IMR-90 (cell line): ENCODE results near the gene ADAM12. TPM values are rescaled to one million over a fixed set of nuclear protein-coding genes. Genes with fewer than 3 reads are reported as not detected.

Source experiments
- ATAC-seq: fragments of 200-7000 bp; cut with Tn5 transposase; 2 replicates; pipeline ENCODE4 v1.9.1; 2020; ENCODE audit warnings: low read depth, mild to moderate bottlenecking, moderate library complexity
- BruUV-seq: library from RNA; stranded (reverse); fragments of 400-500 nt; replicated peaks from 2 replicates; lab custom pipeline; 2021; lab: Mats Ljungman, UMichigan
- CTCF ChIA-PET: fragments of 300-600 bp; formaldehyde crosslinking; extraction: SDS; loops from one replicate; lab custom pipeline; 2021; ENCODE audit warnings: antibody characterized with exemption; lab: Yijun Ruan, JAX
- POLR2A ChIA-PET: fragments of 300-600 bp; sonication (Branson Sonifier 250); formaldehyde crosslinking; loops from one replicate; lab custom pipeline; 2022; ENCODE audit warnings: antibody characterized with exemption; ENCODE audit not compliant: unreplicated experiment; lab: Charles Lee
- DNase-seq: peaks from one replicate; pipeline ENCODE4 v3.0.0; 2013
- H2AFZ ChIP-seq: replicated peaks from 2 replicates; pipeline ENCODE3; 2013; ENCODE audit warnings: low read length, mild to moderate bottlenecking; ENCODE audit not compliant: poor library complexity
- H2AK5ac ChIP-seq: 2 replicates; pipeline ENCODE4 v1.6.1; 2013; ENCODE audit warnings: low read depth, low read length, inconsistent platforms
- H2AK9ac ChIP-seq: replicated peaks from 2 replicates; pipeline ENCODE3; 2013; ENCODE audit warnings: mild to moderate bottlenecking, low read depth, low read length, moderate library complexity; ENCODE audit not compliant: poor library complexity
- H2BK120ac ChIP-seq: 2 replicates; pipeline ENCODE4 v1.6.1; 2013; ENCODE audit warnings: low read depth, low read length, inconsistent platforms
- H2BK15ac ChIP-seq: 3 replicates; pipeline ENCODE4 v1.6.1; 2013; ENCODE audit warnings: low read depth, low read length, inconsistent platforms
- H2BK20ac ChIP-seq: 2 replicates; pipeline ENCODE4 v1.6.1; 2013; ENCODE audit warnings: low read depth, mild to moderate bottlenecking, inconsistent platforms, low read length, moderate library complexity
- H2BK5ac ChIP-seq: 2 replicates; pipeline ENCODE4 v1.6.1; 2013; ENCODE audit warnings: mild to moderate bottlenecking, low read depth, low read length, inconsistent platforms; ENCODE audit not compliant: poor library complexity, severe bottlenecking
- H3K14ac ChIP-seq: replicated peaks from 2 replicates; pipeline ENCODE4 v1.6.1; 2013; ENCODE audit warnings: low read depth, low read length, inconsistent platforms
- H3K18ac ChIP-seq: 2 replicates; pipeline ENCODE4 v1.6.1; 2013; ENCODE audit warnings: low read depth, low read length, control low read depth
- H3K23ac ChIP-seq: 2 replicates; pipeline ENCODE4 v1.6.1; 2013; ENCODE audit warnings: low read depth, low read length, inconsistent platforms
- H3K27ac ChIP-seq: 2 replicates; pipeline ENCODE4 v1.5.1; 2013; ENCODE audit warnings: mild to moderate bottlenecking, control low read depth, low read length; ENCODE audit not compliant: insufficient read depth
- H3K27me3 ChIP-seq: 2 replicates; pipeline ENCODE4 v1.6.1; 2013; ENCODE audit warnings: low read length; ENCODE audit not compliant: control insufficient read depth, insufficient read depth
- H3K36me3 ChIP-seq: 2 replicates; pipeline ENCODE4 v1.6.1; 2013; ENCODE audit warnings: low read length, mixed read lengths; ENCODE audit not compliant: control insufficient read depth, insufficient read depth
- H3K4ac ChIP-seq: 2 replicates; pipeline ENCODE4 v1.6.1; 2013; ENCODE audit warnings: low read depth, low read length, inconsistent platforms
- H3K4me1 ChIP-seq: 2 replicates; pipeline ENCODE4 v1.6.1; 2013; ENCODE audit warnings: low read length, mixed read lengths; ENCODE audit not compliant: control insufficient read depth, insufficient read depth
- H3K4me2 ChIP-seq: 2 replicates; pipeline ENCODE4 v1.6.1; 2013; ENCODE audit warnings: low read depth, mild to moderate bottlenecking, control low read depth, low read length, moderate library complexity
- H3K4me3 ChIP-seq: 2 replicates; pipeline ENCODE4 v1.5.1; 2013; ENCODE audit warnings: low read depth, mild to moderate bottlenecking, control low read depth, low read length, moderate library complexity; ENCODE audit not compliant: insufficient read depth
- H3K56ac ChIP-seq: 2 replicates; pipeline ENCODE4 v1.6.1; 2013; ENCODE audit warnings: low read length, inconsistent platforms; ENCODE audit not compliant: insufficient read depth; ENCODE audit errors: extremely low read depth
- H3K79me1 ChIP-seq, 2 experiments: 2 replicates each; pipeline ENCODE4 v1.6.1; 2013; ENCODE audit warnings: low read length in 2 of 2, inconsistent platforms in 1 of 2, low read depth in 1 of 2
- H3K9ac ChIP-seq: 2 replicates; pipeline ENCODE4 v1.6.1; 2013; ENCODE audit warnings: low read depth, low read length, control low read depth
- H3K9me1 ChIP-seq: 2 replicates; pipeline ENCODE4 v1.6.1; 2013; ENCODE audit warnings: low read length, inconsistent platforms; ENCODE audit not compliant: insufficient read depth
- H3K9me3 ChIP-seq: 2 replicates; pipeline ENCODE4 v1.6.1; 2013; ENCODE audit warnings: low read length; ENCODE audit not compliant: control insufficient read depth, insufficient read depth
- H4K20me1 ChIP-seq: 2 replicates; pipeline ENCODE4 v1.6.1; 2013; ENCODE audit warnings: low read length, inconsistent platforms; ENCODE audit not compliant: insufficient read depth
- H4K5ac ChIP-seq: 2 replicates; pipeline ENCODE4 v1.6.1; 2013; ENCODE audit warnings: mild to moderate bottlenecking, low read depth, low read length, control low read depth
- H4K8ac ChIP-seq, 2 experiments: 2 replicates each; pipeline ENCODE4 v1.6.1; 2013; ENCODE audit warnings: low read depth in 2 of 2, low read length in 2 of 2, control low read depth in 1 of 2, inconsistent platforms in 1 of 2
- H4K91ac ChIP-seq: 2 replicates; pipeline ENCODE4 v1.6.1; 2013; ENCODE audit warnings: low read depth, low read length, inconsistent platforms; ENCODE audit not compliant: insufficient read depth
- ELK1 ChIP-seq: fragments of 150-350 bp; IDR thresholded peaks from 2 replicates; pipeline ENCODE4 v1.6.1; 2016; ENCODE audit warnings: low read depth, mild to moderate bottlenecking, low read length, moderate library complexity, borderline replicate concordance
- FOS ChIP-seq: fragments of 150-350 bp; IDR thresholded peaks from 2 replicates; pipeline ENCODE4 v1.6.1; 2016; ENCODE audit warnings: low read depth, low read length
- MXI1 ChIP-seq: IDR thresholded peaks from 2 replicates; pipeline ENCODE4 v1.6.1; 2012; ENCODE audit warnings: low read depth, mild to moderate bottlenecking, low read length, moderate library complexity, borderline replicate concordance
- NFE2L2 ChIP-seq: fragments of 150-350 bp; IDR thresholded peaks from 2 replicates; pipeline ENCODE4 v1.6.1; 2016; ENCODE audit warnings: low read depth, mild to moderate bottlenecking, low read length
- RAD21 ChIP-seq: IDR thresholded peaks from 2 replicates; pipeline ENCODE4 v1.6.1; 2012; ENCODE audit warnings: low read length, improper control_type of control experiment
- RCOR1 ChIP-seq: IDR thresholded peaks from 2 replicates; pipeline ENCODE4 v1.6.1; 2012; ENCODE audit warnings: mild to moderate bottlenecking, low read length, improper control_type of control experiment; ENCODE audit not compliant: insufficient replicate concordance
- WGBS, 2 experiments: methylation state at CpG; one replicate each; pipeline versions ENCODE4 v1.1.5 to v1.1.7; 2013; ENCODE audit warnings: missing lambda C conversion rate in 2 of 2; ENCODE audit not compliant: insufficient read length in 1 of 2; ENCODE audit errors: extremely low coverage in 2 of 2; 5-methylcytosine and 5-hydroxymethylcytosine counted together
- dilution Hi-C: fragments of 300-500 bp; cut with HindIII; formaldehyde crosslinking; loops from one replicate; pipeline ENCODE4 v1.14.3; 2018; ENCODE audit warnings: low sequenced_read_pairs; ENCODE audit not compliant: unreplicated experiment
- in situ Hi-C: fragments of 300-500 bp; cut with MboI; formaldehyde crosslinking; loops from 3 replicates; pipeline ENCODE4 v1.14.3; 2019; ENCODE audit warnings: low sequenced_read_pairs, inconsistent platforms, mixed read lengths
- intact Hi-C: fragments of 100-400 bp; cut with micrococcal nuclease; formaldehyde crosslinking; loops from 2 replicates; pipeline ENCODE4 v1.10.0; 2022
- polyA plus RNA-seq, 3 experiments: library from polyadenylated mRNA; depleted of rRNA; stranded (reverse); fragments of >200 nt; gene quantifications; 2 replicates each; pipeline ENCODE4 v1.2.3, GENCODE V29; 2012; ENCODE audit warnings: low replicate concordance in 1 of 3
- total RNA-seq: library from RNA; depleted of rRNA; stranded (reverse); fragments of >200 nt; gene quantifications from 2 replicates; pipeline ENCODE4 v1.2.3, GENCODE V29; 2012

The ADAM12 gene
- total and polyA plus RNA-seq, 2 of the 4 experiments (the other 2 are of a cell fraction) = 9.6 to 10.2 TPM

- Histone ChIP-seq H3K23ac (no peak overlapping the region), H2AK9ac (no peak overlapping the region), H4K91ac (no peak overlapping the region), H2AK5ac (no peak overlapping the region), H3K9ac (no peak overlapping the region), H2BK5ac (no peak overlapping the region), H3K27ac (no peak overlapping the region), H4K5ac (no peak overlapping the region), H3K27me3 (no peaks in the 10 kb centered on the region), H3K79me1 (no peaks in the 10 kb centered on the region), H3K9me1 (peaks cover 5% of the 10 kb centered on the region; the same call in 1 of the 2 replicates), H2AFZ (no peak overlapping the region), H3K36me3 (no peaks in the 10 kb centered on the region), H3K4me2 (no peak overlapping the region), H2BK15ac (no peak overlapping the region), H2BK120ac (no peak overlapping the region), H3K9me3 (no peaks in the 10 kb centered on the region; the same call in 1 of the 2 replicates), H3K14ac (no peak overlapping the region), H3K4ac (no peak overlapping the region), H3K56ac (no peak overlapping the region), H4K20me1 (no peaks in the 10 kb centered on the region; the same call in 1 of the 2 replicates), H4K8ac (no peak overlapping the region), H3K4me3 (no peak overlapping the region), H2BK20ac (no peak overlapping the region), H3K4me1 (peaks cover 7% of the 10 kb centered on the region), H3K18ac (no peak overlapping the region; the same call in 1 of the 2 replicates)
- BruUV-seq = no TSS peak
- no CpG with 5 or more reads among the region's 4 CpGs for WGBS, 2 experiments
- in situ Hi-C loops = loop anchor here (5.0 kb wide), 1 partner anchor 98 kb away; no protein-coding TSS in a partner anchor
- POLR2A ChIA-PET = no interaction called here
- intact Hi-C loops = loop anchor here (5.0 to 10.0 kb wide), 2 partner anchors 58 to 1884 kb away; no protein-coding TSS in a partner anchor
- ATAC-seq = no peak
- no peak for DNase-seq
- dilution Hi-C loops = no loop called here
- CTCF ChIA-PET = interaction anchor here (0.9 kb wide), 1 partner anchor 415 kb away, joined by 3 read pairs; no protein-coding TSS in a partner anchor
- no peak for TF ChIP-seq RAD21
- TF ChIP-seq MXI1 = no peak
- no peak for TF ChIP-seq RCOR1
- no peak for TF ChIP-seq FOS
- no peak for TF ChIP-seq NFE2L2
- TF ChIP-seq ELK1 = no peak
Observed at GRCh38 chr10:126398924-126399323, 10.6 kb upstream of the ADAM12 start.
